OCI-LY3 (cell line): ENCODE measurements around the gene MUC20.

ENCODE experiments used
- H2AFZ ChIP-seq: fragments of 200-600, 300-600 bp; shearing (Covaris generic); 2 replicates; pipeline ENCODE4 v1.6.0; 2014; ENCODE audit warnings: antibody characterized with exemption, low read depth, low read length
- H3K27ac ChIP-seq: fragments of 200-600, 300-600 bp; sonication (generic); 2 replicates; pipeline ENCODE4 v1.5.1; 2014; ENCODE audit warnings: mild to moderate bottlenecking, low read length, moderate library complexity, mixed read lengths
- H3K27me3 ChIP-seq: fragments of 200-600, 300-600 bp; sonication (generic); 2 replicates; pipeline ENCODE4 v1.6.1; 2014; ENCODE audit warnings: low read depth, low read length, mixed read lengths
- H3K36me3 ChIP-seq: fragments of 200-600, 300-600 bp; sonication (generic); replicated peaks from 2 replicates; pipeline ENCODE3; 2014; ENCODE audit warnings: low read depth, low read length, mixed read lengths
- H3K4me1 ChIP-seq: fragments of 300-600, 200-600 bp; sonication (generic); 2 replicates; pipeline ENCODE4 v1.6.1; 2014; ENCODE audit warnings: low read length, mixed read lengths
- H3K4me2 ChIP-seq: fragments of 200-600, 300-600 bp; sonication (generic); 2 replicates; pipeline ENCODE4 v1.6.1; 2014; ENCODE audit warnings: low read length, mixed read lengths
- H3K4me3 ChIP-seq: fragments of 300-600, 200-600 bp; sonication (generic); 2 replicates; pipeline ENCODE4 v1.5.1; 2014; ENCODE audit warnings: antibody characterized with exemption, mild to moderate bottlenecking, low read length, moderate library complexity
- H3K79me2 ChIP-seq: fragments of 300-600, 200-600 bp; shearing (Covaris generic); 2 replicates; pipeline ENCODE4 v1.6.1; 2014; ENCODE audit warnings: mild to moderate bottlenecking, low read length, mixed read lengths
- H3K9ac ChIP-seq: fragments of 300-600, 200-600 bp; shearing (Covaris generic); 2 replicates; pipeline ENCODE4 v1.6.0; 2014; ENCODE audit warnings: mild to moderate bottlenecking, low read length, moderate library complexity
- H3K9me3 ChIP-seq: fragments of 200-600, 300-600 bp; shearing (Covaris generic); 2 replicates; pipeline ENCODE4 v1.6.1; 2014; ENCODE audit warnings: low read length, mixed read lengths; ENCODE audit not compliant: insufficient read depth
- H4K20me1 ChIP-seq: fragments of 200-600, 300-600 bp; sonication (generic); 2 replicates; pipeline ENCODE4 v1.6.1; 2016; ENCODE audit warnings: low read length, mixed read lengths; ENCODE audit not compliant: insufficient read depth
- CTCF ChIP-seq: fragments of 200-600, 300-600 bp; sonication (generic); IDR thresholded peaks from 2 replicates; pipeline ENCODE4 v1.5.1; 2014; ENCODE audit warnings: antibody characterized with exemption, low read length, low read depth
- EZH2phosphoT487 ChIP-seq: fragments of 200-600 bp; shearing (Covaris generic); IDR thresholded peaks from 2 replicates; pipeline ENCODE4 v1.6.1; 2018; ENCODE audit warnings: antibody characterized with exemption, mixed run types, low read depth

MUC20 gene

GRCh38 chr3:195696632-195697278, 24.0 kb upstream of the MUC20 start:
- no peaks in the 10 kb centered on the region for H3K79me2 ChIP-seq
- no peak overlapping the region for H3K4me3 ChIP-seq
- H3K27me3 ChIP-seq, result no peaks in the 10 kb centered on the region
- H2AFZ ChIP-seq, result no peak overlapping the region
- H3K27ac ChIP-seq, result no peak overlapping the region
- H3K4me2 ChIP-seq, result no peak overlapping the region
- H3K9ac ChIP-seq, result no peak overlapping the region
- H4K20me1 ChIP-seq, result no peaks in the 10 kb centered on the region; the same call in 1 of the 2 replicates
- H3K9me3 ChIP-seq, result no peaks in the 10 kb centered on the region
- peaks cover 5% of the 10 kb centered on the region for H3K4me1 ChIP-seq
- TF ChIP-seq EZH2phosphoT487 (no peak), CTCF (no peak)
- peaks cover 38% of the 10 kb centered on the region for H3K36me3 ChIP-seq

- Histone ChIP-seq H3K4me3 (no peak overlapping the region), H2AFZ (no peak overlapping the region), H3K36me3 (peaks cover 30% of the 10 kb centered on the region), H3K9ac (no peak overlapping the region), H3K4me1 (no peaks in the 10 kb centered on the region), H3K79me2 (no peaks in the 10 kb centered on the region), H3K4me2 (no peak overlapping the region), H3K27me3 (no peaks in the 10 kb centered on the region), H3K9me3 (no peaks in the 10 kb centered on the region), H3K27ac (no peak overlapping the region), H4K20me1 (no peaks in the 10 kb centered on the region; the same call in 1 of the 2 replicates)
- TF ChIP-seq CTCF (no peak), EZH2phosphoT487 (no peak)
These were observed 23.0 kb upstream of the MUC20 start for GRCh38 chr3:195697582-195698324.

- Histone ChIP-seq H3K4me3 (no peak overlapping the region), H3K36me3 (peaks cover 27% of the 10 kb centered on the region), H3K27me3 (no peaks in the 10 kb centered on the region), H3K9ac (no peak overlapping the region), H2AFZ (no peak overlapping the region), H3K9me3 (no peaks in the 10 kb centered on the region), H3K27ac (no peak overlapping the region), H3K4me2 (no peak overlapping the region), H3K79me2 (no peaks in the 10 kb centered on the region), H3K4me1 (no peaks in the 10 kb centered on the region), H4K20me1 (no peaks in the 10 kb centered on the region; the same call in 1 of the 2 replicates)
- TF ChIP-seq EZH2phosphoT487, result no peak
- no peak for TF ChIP-seq CTCF
These were observed 22.5 kb upstream of the MUC20 start for GRCh38 chr3:195698325-195698646.

- Histone ChIP-seq H3K4me3 (no peak overlapping the region), H3K9ac (no peak overlapping the region), H2AFZ (no peak overlapping the region), H4K20me1 (no peaks in the 10 kb centered on the region; the same call in 1 of the 2 replicates), H3K36me3 (peaks cover 21% of the 10 kb centered on the region), H3K79me2 (no peaks in the 10 kb centered on the region), H3K27ac (no peak overlapping the region), H3K27me3 (no peaks in the 10 kb centered on the region), H3K9me3 (no peaks in the 10 kb centered on the region), H3K4me1 (no peaks in the 10 kb centered on the region), H3K4me2 (no peak overlapping the region)
- no peak for TF ChIP-seq EZH2phosphoT487
- TF ChIP-seq CTCF, result no peak
These were observed 22.0 kb upstream of the MUC20 start for GRCh38 chr3:195698647-195699387.
